K562 (cell line): ENCODE data around the gene ADPRHL1. TPM values are rescaled to one million over a fixed set of nuclear protein-coding genes. Genes with fewer than 3 reads are reported as not detected.

ENCODE experiments used
- ATAC-seq: fragments of 200-7000 bp; cut with Tn5 transposase; 3 replicates; pipeline ENCODE4 v1.9.1; 2020; ENCODE audit warnings: moderate library complexity
- BruUV-seq: library from RNA; stranded (reverse); fragments of 400-500 nt; replicated peaks from 2 replicates; lab custom pipeline; 2021; lab: Mats Ljungman, UMichigan
- CTCF ChIA-PET: fragments of 300-600 bp; formaldehyde crosslinking; extraction: SDS; loops from one replicate; lab custom pipeline; 2021; ENCODE audit warnings: low intra/inter-chr PET ratio; lab: Yijun Ruan, JAX
- POLR2A ChIA-PET: fragments of 300-600, 350-650 bp; sonication (Branson Sonifier 250); formaldehyde crosslinking; extraction: SDS; loops from one replicate; lab custom pipeline; 2021; ENCODE audit warnings: antibody characterized with exemption, inconsistent platforms; lab: Yijun Ruan, JAX
- DNase-seq, 4 experiments: peaks; one replicate each; pipeline versions ENCODE4 v3.0.0 to v3.0.0-alpha.2; 2011 to 2018; ENCODE audit warnings: low spot score in 3 of 4, mixed read lengths in 3 of 4; ENCODE audit errors: extremely low read depth in 1 of 4
- FAIRE-seq: peaks from 2 replicates; lab custom pipeline; 2011; peaks lifted over from hg19 to GRCh38; lab: Jason Lieb, UNC
- H2AFZ ChIP-seq: 2 replicates; pipeline ENCODE4 v1.6.0; 2011; ENCODE audit warnings: low read depth, low read length, control low read depth, inconsistent platforms
- H3K27ac ChIP-seq: fragments of 200-600 bp; 3 replicates; pipeline ENCODE4 v1.8.0; 2011; ENCODE audit warnings: low read depth, mild to moderate bottlenecking, control low read depth, inconsistent platforms, low read length, moderate library complexity, mixed read lengths; ENCODE audit errors: extremely low read depth
- H3K27me3 ChIP-seq, 2 experiments: fragments of 300-600 bp in 1 of 2; 2 replicates in 1 of 2; 3 replicates in 1 of 2; pipeline versions ENCODE4 v1.6.0 to v1.8.0; 2011; ENCODE audit warnings: inconsistent platforms in 2 of 2, low read length in 2 of 2, mild to moderate bottlenecking in 1 of 2, mixed read lengths in 1 of 2, moderate library complexity in 1 of 2; ENCODE audit not compliant: control insufficient read depth in 2 of 2, insufficient read depth in 2 of 2
- H3K36me3 ChIP-seq: fragments of 300-600 bp; 3 replicates; pipeline ENCODE4 v1.8.0; 2011; ENCODE audit warnings: mild to moderate bottlenecking, low read length, inconsistent platforms; ENCODE audit not compliant: control insufficient read depth, insufficient read depth
- H3K4me1 ChIP-seq, 2 experiments: fragments of 200-600 bp in 1 of 2; replicated peaks in 1 of 2; 2 replicates in 1 of 2; 3 replicates in 1 of 2; pipeline versions ENCODE4 v1.5.1 to v1.8.0; 2011; ENCODE audit warnings: inconsistent platforms in 2 of 2, low read length in 2 of 2, mild to moderate bottlenecking in 1 of 2, mixed read lengths in 1 of 2, moderate library complexity in 1 of 2; ENCODE audit not compliant: control insufficient read depth in 2 of 2, insufficient read depth in 2 of 2
- H3K4me2 ChIP-seq: 2 replicates; pipeline ENCODE4 v1.6.1; 2011; ENCODE audit warnings: low read length, control low read depth, inconsistent platforms, mixed read lengths; ENCODE audit not compliant: insufficient read depth
- H3K4me3 ChIP-seq: fragments of 200-600 bp; sonication (generic), shearing (Covaris generic); 2 replicates; pipeline ENCODE4 v1.5.1; 2016; ENCODE audit warnings: control low read depth, inconsistent platforms
- H3K79me2 ChIP-seq: fragments of 200-600 bp; 3 replicates; pipeline ENCODE4 v1.8.0; 2011; ENCODE audit warnings: low read length, inconsistent platforms; ENCODE audit not compliant: control insufficient read depth, insufficient read depth
- H3K9ac ChIP-seq, 2 experiments: 2 replicates each; pipeline versions ENCODE4 v1.6.0 to v1.6.1; 2011; ENCODE audit warnings: low read depth in 2 of 2, low read length in 2 of 2, control low read depth in 1 of 2, inconsistent platforms in 1 of 2, mild to moderate bottlenecking in 1 of 2, mixed read lengths in 1 of 2; ENCODE audit not compliant: insufficient read depth in 1 of 2
- H3K9me1 ChIP-seq: one replicate; pipeline ENCODE4 v1.6.0; 2011; ENCODE audit warnings: inconsistent platforms, mild to moderate bottlenecking, low read length, moderate library complexity; ENCODE audit not compliant: control insufficient read depth, insufficient read depth
- H3K9me3 ChIP-seq: replicated peaks from 2 replicates; pipeline ENCODE4 v1.5.1; 2011; ENCODE audit warnings: low read depth, low read length, inconsistent platforms; ENCODE audit not compliant: control insufficient read depth, insufficient read depth
- H4K20me1 ChIP-seq: replicated peaks from 2 replicates; pipeline ENCODE4 v1.6.1; 2011; ENCODE audit warnings: low read length, inconsistent platforms, mixed read lengths; ENCODE audit not compliant: control insufficient read depth, insufficient read depth
- CHAMP1 ChIP-seq: fragments of 450-650 bp; IDR thresholded peaks from 2 replicates; pipeline ENCODE4 v1.6.1; 2016; ENCODE audit warnings: mild to moderate bottlenecking
- CTCFL ChIP-seq: IDR thresholded peaks from 2 replicates; pipeline ENCODE4 v1.6.1; 2011; ENCODE audit warnings: borderline replicate concordance, low read depth, mild to moderate bottlenecking, moderate library complexity, low read length; ENCODE audit not compliant: insufficient read depth, poor library complexity, severe bottlenecking
- HCFC1 ChIP-seq: IDR thresholded peaks from 2 replicates; pipeline ENCODE4 v1.6.1; 2012; ENCODE audit warnings: low read depth, low read length, improper control_type of control experiment
- KLF13 ChIP-seq: fragments of 450-650 bp; IDR thresholded peaks from 2 replicates; pipeline ENCODE4 v1.6.1; 2016; ENCODE audit warnings: missing genetic modification characterization, low read depth, mild to moderate bottlenecking, missing compliant biosample characterization, moderate library complexity, borderline replicate concordance
- LCOR ChIP-seq: sonication (generic); formaldehyde crosslinking; IDR thresholded peaks from 2 replicates; pipeline ENCODE4 v1.8.0; 2022; ENCODE audit warnings: mild to moderate bottlenecking, missing genetic modification reagents
- MEIS2 ChIP-seq: fragments of 450-650 bp; IDR thresholded peaks from 2 replicates; pipeline ENCODE4 v1.6.1; 2014; ENCODE audit warnings: mild to moderate bottlenecking; ENCODE audit not compliant: partially characterized antibody
- NBN ChIP-seq: fragments of 450-650 bp; IDR thresholded peaks from 2 replicates; pipeline ENCODE4 v1.6.1; 2016; ENCODE audit warnings: low read depth, mild to moderate bottlenecking
- NFXL1 ChIP-seq: fragments of 450-650 bp; formaldehyde crosslinking; IDR thresholded peaks from 2 replicates; pipeline ENCODE4 v1.4.0; 2021; ENCODE audit warnings: mild to moderate bottlenecking
- RBM25 ChIP-seq: fragments of 200-400 bp; formaldehyde crosslinking; IDR thresholded peaks from 2 replicates; pipeline ENCODE4 v1.6.1; 2018; ENCODE audit warnings: low read length, low read depth, moderate library complexity; ENCODE audit not compliant: severe bottlenecking
- TAF7 ChIP-seq: fragments of 450-650 bp; IDR thresholded peaks from 2 replicates; pipeline ENCODE4 v1.6.1; 2016; ENCODE audit warnings: missing genetic modification characterization, missing compliant biosample characterization
- ZBTB33 ChIP-seq: sonication (generic); formaldehyde crosslinking; IDR thresholded peaks from 2 replicates; pipeline ENCODE4 v1.8.1; 2023; ENCODE audit warnings: mild to moderate bottlenecking, missing genetic modification reagents
- ZEB2 ChIP-seq: fragments of 450-650 bp; IDR thresholded peaks from 2 replicates; pipeline ENCODE4 v1.6.1; 2016
- ZNF217 ChIP-seq: sonication (generic); formaldehyde crosslinking; IDR thresholded peaks from 2 replicates; pipeline ENCODE4 v1.8.0; 2022; ENCODE audit warnings: mild to moderate bottlenecking, missing genetic modification reagents
- ZNF316 ChIP-seq: fragments of 450-650 bp; IDR thresholded peaks from 2 replicates; pipeline ENCODE4 v1.6.1; 2016
- ZNF347 ChIP-seq: fragments of 450-650 bp; formaldehyde crosslinking; IDR thresholded peaks from 2 replicates; pipeline ENCODE4 v1.4.0; 2020; ENCODE audit warnings: low read depth, mild to moderate bottlenecking, moderate library complexity
- ZNF717 ChIP-seq: fragments of 250-450 bp; sonication (Bioruptor Pico); IDR thresholded peaks from 2 replicates; pipeline ENCODE4 v1.5.0; 2021
- WGBS: fragments of 100-300 bp; shearing (Covaris generic); methylation state at CpG from one replicate; pipeline ENCODE4 v1.1.6; 2016; ENCODE audit warnings: low coverage, mixed read lengths; ENCODE audit not compliant: insufficient coverage; ENCODE audit errors: missing lambda C conversion rate; 5-methylcytosine and 5-hydroxymethylcytosine counted together
- in situ Hi-C: fragments of 300-500 bp; cut with MboI; formaldehyde crosslinking; loops from 4 replicates; pipeline ENCODE4 v1.15.0; 2018; ENCODE audit warnings: inconsistent platforms, mixed read lengths
- intact Hi-C: fragments of 100-400 bp; cut with micrococcal nuclease; formaldehyde crosslinking; loops from 2 replicates; pipeline ENCODE4 v1.14.2; 2022
- polyA plus RNA-seq, 8 experiments: library from polyadenylated mRNA; depleted of rRNA in 4 of 8; stranded (reverse) in 5 of 8; unstranded in 3 of 8; fragments of >200 nt; fragmentation: Nextera tagmentation in 2 of 8; fragmentation: Illumina TruSeq in 1 of 8; extraction: Ambion mirVana in 2 of 8; extraction: Trizol in 1 of 8; gene quantifications; 2 replicates each; pipeline versions ENCODE4 v1.2.1 to v1.2.3, GENCODE V29; 2011 to 2014; ENCODE audit warnings: inconsistent platforms in 1 of 8, missing spikeins in 1 of 8
- total RNA-seq, 7 experiments: library from RNA; depleted of rRNA in 6 of 7; stranded (reverse); fragments of >200 nt in 6 of 7; fragmentation: Illumina TruSeq in 2 of 7; extraction: Trizol in 2 of 7; gene quantifications; 2 replicates each; pipeline versions ENCODE4 v1.2.1 to v1.2.3, GENCODE V29; 2011 to 2021; ENCODE audit warnings: low replicate concordance in 1 of 7

Gene ADPRHL1
- total and polyA plus RNA-seq, 9 of the 15 experiments (the other 6 are each of a cell fraction or from before 2014, with no cell fraction given) = 0.06 to 0.76 (median 0.37) TPM; not detected in 1

GRCh38 chr13:113358653-113359190 is 94.6 kb downstream of the ADPRHL1 start:
- Histone ChIP-seq H2AFZ (no peak overlapping the region), H3K4me2 (no peak overlapping the region), H4K20me1 (no peaks in the 10 kb centered on the region), H3K27me3 (no peaks in the 10 kb centered on the region), H3K4me1 (peaks cover 16 to 18% of the 10 kb centered on the region in 2 experiments; a peak in 4 of 5 replicates), H3K9ac (no peak overlapping the region; a peak in 1 of 4 replicates), H3K9me3 (no peaks in the 10 kb centered on the region), H3K79me2 (peaks cover 8% of the 10 kb centered on the region; the same call in 2 of the 3 replicates), H3K9me1 (no peaks in the 10 kb centered on the region)
- intact Hi-C loops = loop anchor here (5.0 kb wide), 1 partner anchor 61 kb away; the partner anchor contains the start of gene LAMP1
- 37% methylated on average over 6 of the region's 6 CpGs for WGBS
- peak; percentile 16; the same call in 1 of the 3 replicates for ATAC-seq
- no TSS peak for BruUV-seq
- POLR2A ChIA-PET = interaction anchor here (0.6 kb wide), 1 partner anchor 473 kb away, joined by 7 read pairs; no protein-coding TSS in a partner anchor
- in situ Hi-C loops = no loop called here
- TF ChIP-seq TAF7 (tag) = no peak
- no peak for TF ChIP-seq NFXL1
- TF ChIP-seq HCFC1 = no peak
- no peak for TF ChIP-seq NBN
- TF ChIP-seq ZNF316 = no peak
- TF ChIP-seq ZNF347 (CRISPR knock-in tag) = no peak
- no peak for TF ChIP-seq KLF13
- no peak for TF ChIP-seq ZBTB33 (CRISPR knock-in tag)
- TF ChIP-seq ZNF717 = no peak
- no peak for TF ChIP-seq RBM25
- no peak for TF ChIP-seq ZEB2
- no peak for TF ChIP-seq LCOR (CRISPR knock-in tag)
- no peak for TF ChIP-seq CTCFL
- TF ChIP-seq ZNF217 = no peak
- no peak for TF ChIP-seq MEIS2
- no peak for TF ChIP-seq CHAMP1
- TF ChIP-seq, all 486 proteins: peak for 0
- FAIRE-seq (peak; percentile 56), DNase-seq (no peak)
- Histone ChIP-seq H3K36me3 (0 out of 3 replicates have a peak, but pooled peaks cover 3% of the 10 kb centered on the region), H3K4me3 (no peak overlapping the region), H3K27ac (no peak overlapping the region)
- CTCF ChIA-PET = no interaction called here
